ENCODE measurements around the gene RGL3.
"Not testable (repeated sequence)": the region's sequence is repeated elsewhere in the genome, so short reads cannot be mapped to it uniquely, and the experiment has no call there.

Gene RGL3

DNA sequence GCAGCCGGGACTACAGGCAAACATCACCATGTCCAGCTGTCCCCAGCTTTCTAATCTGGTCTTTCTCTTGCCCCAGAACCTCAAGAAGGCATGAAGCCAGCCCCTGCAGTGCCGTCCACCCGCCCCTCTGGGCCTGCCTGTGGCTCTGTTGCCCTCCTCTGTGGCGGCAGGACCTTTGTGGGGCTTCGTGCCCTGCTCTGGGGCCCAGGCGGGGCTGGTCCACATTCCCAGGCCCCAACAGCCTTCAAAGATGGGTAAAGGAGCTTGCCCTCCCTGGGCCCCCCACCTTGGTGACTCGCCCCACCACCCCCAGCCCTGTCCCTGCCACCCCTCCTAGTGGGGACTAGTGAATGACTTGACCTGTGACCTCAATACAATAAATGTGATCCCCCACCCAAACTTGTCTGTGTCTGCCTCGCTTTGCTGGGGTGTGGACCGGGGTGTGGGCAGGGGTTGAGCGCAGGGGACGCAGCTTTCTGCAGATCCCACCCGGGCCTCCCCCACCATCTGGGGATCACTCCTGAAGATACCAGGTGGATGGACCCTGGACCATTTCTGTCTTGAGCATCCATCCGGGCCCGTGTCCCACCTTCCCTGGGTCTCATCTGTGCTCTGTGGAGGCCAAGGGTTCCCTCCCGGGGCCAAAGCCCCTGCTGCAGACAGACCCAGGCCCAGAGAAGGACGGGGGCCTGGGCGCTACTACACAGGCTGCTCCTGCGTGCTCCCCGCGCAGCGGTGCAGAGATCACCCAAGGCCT, 31.6 kb upstream of the RGL3 start:
- in situ Hi-C loops (cut with HindIII; ENCODE audit: low sequenced_read_pairs) = no loop called here

DNA sequence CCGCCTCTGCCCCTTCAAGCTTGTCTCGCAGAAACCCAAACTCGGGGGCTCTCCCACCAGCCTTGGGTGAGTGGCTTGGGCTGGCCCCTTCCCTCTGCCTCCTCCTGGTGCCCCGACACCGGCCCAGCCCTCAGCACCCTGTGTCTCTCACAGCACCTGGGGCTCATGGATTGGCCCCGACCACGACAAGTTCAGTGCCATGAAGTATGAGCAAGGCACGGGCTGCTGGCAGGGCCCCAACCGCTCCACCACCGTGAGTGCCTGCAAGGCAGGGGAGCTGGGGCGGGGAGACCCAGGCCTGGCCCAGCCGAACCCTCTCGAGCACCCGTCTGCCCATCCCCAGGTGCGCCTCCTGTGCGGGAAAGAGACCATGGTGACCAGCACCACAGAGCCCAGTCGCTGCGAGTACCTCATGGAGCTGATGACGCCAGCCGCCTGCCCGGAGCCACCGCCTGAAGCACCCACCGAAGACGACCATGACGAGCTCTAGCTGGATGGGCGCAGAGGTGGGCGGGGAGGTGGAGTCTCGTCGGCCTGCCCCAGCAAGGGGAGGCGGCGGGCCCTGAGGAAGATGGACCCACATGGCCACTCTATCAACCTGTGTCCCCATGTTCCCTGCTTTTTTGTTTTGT, 29.9 kb upstream of the RGL3 start:
- in situ Hi-C loops (cut with HindIII; ENCODE audit: low sequenced_read_pairs) = no loop called here

DNA sequence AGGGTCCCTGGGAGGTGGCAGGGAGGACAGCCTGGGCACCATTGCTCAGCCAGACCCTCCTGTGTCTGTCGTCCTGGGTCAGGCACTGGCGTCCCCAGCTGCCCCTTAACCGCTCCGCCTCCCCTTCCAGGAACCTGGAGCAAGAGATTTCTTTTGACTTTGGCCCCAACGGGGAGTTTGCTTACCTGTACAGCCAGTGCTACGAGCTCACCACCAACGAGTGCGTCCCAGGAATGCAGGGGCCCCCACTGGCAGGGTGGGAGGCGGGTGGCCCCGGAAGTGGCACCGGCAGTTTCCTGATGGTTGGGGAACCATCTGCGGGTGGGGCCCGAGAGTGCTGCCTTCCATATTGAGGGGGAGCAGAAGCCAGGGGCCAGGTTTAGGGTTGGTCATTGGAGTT, 29.3 kb upstream of the RGL3 start:
- in situ Hi-C loops (cut with HindIII; ENCODE audit: low sequenced_read_pairs) = no loop called here

DNA sequence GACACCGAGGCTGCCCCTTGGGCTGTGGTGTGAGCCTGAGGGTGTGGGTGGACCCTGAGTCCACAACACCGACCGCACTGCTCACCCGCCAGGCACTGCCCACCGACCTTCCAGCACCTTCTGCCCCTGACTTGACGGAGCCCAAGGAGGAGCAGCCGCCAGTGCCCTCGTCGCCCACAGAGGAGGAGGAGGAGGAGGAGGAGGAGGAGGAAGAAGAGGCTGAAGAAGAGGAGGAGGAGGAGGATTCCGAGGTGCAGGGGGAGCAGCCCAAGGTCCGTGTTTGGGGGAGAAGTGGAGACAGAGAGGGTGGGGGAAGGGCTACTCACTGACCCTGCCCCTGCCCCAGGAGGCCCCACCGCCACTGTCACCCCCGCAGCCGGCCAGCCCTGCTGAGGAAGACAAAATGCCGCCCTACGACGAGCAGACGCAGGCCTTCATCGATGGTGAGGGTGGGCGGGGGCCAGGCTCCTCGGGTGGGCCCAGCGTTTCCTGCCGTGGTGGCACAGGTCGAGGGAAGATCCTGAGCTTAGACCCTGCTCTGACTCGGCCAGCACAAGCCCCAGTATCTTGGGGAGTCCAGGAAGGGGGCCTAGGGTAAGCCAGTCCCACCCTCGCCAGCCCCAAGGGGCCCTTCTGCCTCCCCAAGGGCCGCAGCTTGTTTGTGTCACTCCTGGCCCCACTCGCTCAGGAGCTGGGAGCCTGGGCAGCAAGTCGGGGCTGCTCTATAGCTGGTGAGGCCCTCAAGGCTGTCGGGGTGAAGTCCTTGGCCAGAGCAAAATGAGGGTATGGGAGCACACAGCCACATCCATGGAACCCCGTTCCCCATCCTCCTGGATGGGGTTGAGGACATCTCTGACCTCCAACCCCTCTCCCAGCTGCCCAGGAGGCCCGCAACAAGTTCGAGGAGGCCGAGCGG, 28.5 kb upstream of the RGL3 start:
- in situ Hi-C loops (cut with HindIII; ENCODE audit: low sequenced_read_pairs) = no loop called here

DNA sequence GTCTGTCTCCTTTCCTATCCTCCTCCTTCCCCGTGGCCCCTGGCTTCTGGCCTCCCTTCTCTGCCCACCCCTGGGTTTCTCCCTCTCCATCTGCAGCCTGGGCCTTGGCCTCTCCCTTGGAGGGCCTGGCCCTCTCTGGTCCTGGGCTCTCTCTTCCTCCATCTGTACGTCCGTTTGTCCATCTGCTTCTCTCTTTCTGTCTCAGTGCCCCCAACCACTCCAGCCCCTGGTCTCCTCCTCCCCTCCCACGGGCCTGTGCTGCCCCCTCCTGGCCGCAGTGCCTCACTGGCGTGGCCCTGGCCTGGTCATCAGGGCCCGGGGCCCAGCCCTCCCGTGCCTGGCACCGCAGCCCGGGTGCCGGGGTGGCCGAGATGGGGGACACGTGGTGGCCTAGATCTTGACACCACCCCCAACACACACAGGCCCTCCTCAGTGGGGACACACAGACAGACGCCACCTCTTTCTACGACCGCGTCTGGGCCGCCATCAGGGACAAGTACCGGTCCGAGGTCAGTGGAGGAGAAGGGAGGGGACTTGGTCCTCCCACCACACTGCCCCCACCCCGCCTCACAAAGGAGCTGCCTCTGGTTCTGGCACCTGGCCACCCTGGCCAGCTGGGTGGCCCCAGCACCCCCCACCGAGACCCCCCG, 27.7 kb upstream of the RGL3 start:
- in situ Hi-C loops (cut with HindIII; ENCODE audit: low sequenced_read_pairs) = no loop called here

DNA sequence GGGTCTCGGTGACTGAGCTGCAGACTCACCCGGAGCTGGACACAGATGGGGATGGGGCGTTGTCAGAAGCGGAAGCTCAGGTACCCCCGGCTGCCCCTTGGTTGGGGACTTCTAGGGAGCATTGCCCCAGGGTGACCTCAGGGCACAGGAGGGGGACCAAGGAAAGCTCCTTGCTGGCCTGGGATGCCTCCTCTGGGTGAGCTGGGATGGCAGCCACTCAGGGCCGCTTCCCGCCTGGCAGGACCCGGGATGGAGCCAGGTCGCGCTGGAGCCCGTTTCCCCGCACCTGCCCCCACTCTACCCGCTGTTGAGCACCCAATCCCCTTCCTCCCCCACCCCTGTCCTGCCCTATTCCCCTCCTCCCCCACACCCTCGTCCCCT, 27.1 kb upstream of the RGL3 start:
- in situ Hi-C loops (cut with HindIII; ENCODE audit: low sequenced_read_pairs) = no loop called here

DNA sequence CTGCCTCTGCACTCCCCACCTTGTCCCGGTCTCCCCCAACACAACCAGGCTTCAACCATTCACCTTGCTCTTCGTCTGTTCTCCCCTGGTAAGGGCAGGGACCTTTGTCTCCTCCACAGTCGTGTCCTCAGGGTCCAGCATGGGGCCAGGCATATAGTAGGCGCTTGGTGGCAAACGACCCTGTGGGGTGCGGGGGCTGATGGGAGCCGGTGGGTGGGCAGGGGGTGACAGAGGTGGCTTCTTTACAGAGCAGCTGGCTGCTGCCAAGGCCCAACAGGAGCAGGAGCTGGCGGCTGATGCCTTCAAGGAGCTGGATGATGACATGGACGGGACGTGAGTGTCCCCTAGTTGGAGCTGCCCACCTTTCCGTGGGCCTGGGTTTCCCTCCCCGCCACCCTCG, 26.0 kb upstream of the RGL3 start:
- in situ Hi-C loops (cut with HindIII; ENCODE audit: low sequenced_read_pairs) = no loop called here

DNA sequence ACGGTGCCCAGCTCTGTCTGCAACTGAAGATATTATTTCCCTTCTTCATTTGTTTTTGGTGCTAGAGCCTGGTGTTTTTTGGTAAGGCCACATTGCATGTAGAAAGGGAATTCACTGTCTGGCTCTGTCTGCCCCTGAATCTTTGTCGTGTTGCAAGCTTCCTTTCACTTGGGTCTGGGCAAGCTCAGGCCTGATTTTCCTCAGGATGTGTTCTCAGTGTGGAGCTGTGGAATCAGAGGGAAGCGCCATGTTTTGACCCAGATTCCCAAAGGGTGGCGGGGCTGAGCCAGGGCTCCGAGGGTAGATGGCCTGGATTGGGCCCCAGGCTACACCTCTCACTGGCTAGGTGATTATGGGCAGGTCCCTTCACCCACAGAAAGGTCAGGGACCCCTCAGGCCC, 24.9 kb upstream of the RGL3 start:
- in situ Hi-C loops (cut with HindIII; ENCODE audit: low sequenced_read_pairs) = no loop called here

DNA sequence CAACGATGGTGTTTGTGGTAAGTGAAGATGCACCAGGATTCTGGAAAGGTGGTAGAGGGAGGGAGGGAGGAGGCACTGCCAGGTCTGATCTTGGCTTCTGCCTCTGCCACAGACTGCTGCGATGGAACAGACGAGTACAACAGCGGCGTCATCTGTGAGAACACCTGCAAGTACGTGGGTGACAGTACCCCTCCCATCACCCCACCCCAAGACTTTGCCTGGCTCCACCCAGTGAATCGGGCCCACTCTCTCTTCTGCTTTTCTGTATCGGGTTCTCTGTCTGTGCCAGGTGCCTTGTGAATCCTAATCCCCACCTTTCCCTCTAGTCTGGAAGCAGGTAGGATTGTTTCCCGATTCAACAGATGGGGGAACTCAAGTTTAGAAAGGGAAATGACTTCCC, 18.8 kb upstream of the RGL3 start:
- in situ Hi-C loops (cut with HindIII; ENCODE audit: low sequenced_read_pairs) = no loop called here

DNA sequence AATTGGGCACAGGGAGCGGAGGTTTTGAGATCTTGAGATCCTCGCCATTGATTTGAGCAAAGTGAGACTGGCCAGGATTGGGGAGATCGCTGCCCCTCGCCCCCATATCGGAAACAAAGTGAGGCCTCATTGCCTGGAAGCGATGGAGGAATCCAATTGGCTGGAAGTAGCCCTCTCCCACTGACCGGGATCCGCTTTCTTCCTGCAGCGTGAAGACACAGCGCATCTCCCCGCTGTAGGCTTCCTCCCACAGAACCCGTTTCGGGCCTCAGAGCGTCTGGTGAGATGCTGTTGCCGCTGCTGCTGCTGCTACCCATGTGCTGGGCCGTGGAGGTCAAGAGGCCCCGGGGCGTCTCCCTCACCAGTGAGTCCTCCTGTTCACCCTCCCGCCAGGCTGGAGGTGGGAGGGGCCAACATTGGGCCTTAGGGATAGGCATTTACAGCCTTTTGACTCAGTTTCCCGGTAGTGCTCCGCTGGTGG, 16.8 kb upstream of the RGL3 start:
- in situ Hi-C loops (cut with HindIII; ENCODE audit: low sequenced_read_pairs) = no loop called here

DNA sequence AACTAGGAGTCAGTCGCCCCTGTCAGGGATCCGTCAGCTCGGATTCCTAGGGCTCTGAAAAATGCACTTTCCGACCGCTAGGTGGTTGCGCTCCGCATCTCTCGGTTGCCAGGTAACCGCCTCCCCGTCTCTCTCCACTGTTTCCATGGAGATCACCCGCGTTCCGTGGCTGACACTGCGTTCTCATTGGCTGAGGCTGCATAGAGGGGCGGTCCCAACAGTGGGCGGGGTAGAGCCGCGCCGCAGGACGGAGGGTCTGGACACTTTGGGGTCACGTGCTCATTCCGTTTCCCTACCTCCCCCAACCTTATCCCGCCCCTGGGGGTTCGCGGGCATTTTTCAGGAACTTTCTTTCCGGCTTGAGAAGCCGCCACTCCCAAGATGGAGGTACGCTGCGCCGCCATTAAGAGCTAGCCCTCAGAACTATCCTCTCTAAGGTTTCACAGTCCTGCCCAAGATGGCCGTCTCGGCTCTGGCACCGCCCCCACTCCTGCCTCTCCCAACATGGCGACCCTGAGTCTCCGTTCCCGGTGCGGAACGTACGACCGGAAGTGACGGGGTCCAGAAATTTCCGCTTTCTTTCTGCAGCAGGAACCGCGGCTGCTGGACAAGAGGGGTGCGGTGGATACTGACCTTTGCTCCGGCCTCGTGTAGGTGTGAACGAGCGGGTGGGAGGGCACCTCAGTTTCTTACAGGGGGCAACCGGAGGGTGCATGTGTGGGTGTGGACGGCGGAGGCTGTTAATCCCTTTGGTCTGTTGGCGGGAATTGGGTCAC, 16.1 kb upstream of the RGL3 start, which contains the start of the genes ODAD3 and PRKCSH:
TSS of gene ODAD3 (minus strand) at position 65 of the 776 bp plus-strand sequence. CDS start 105 bp downstream, outside the sequence.
TSS of gene PRKCSH (plus strand) at position 579 of the 776 bp plus-strand sequence. CDS start 483 bp downstream, outside the sequence.
- in situ Hi-C loops (cut with HindIII; ENCODE audit: low sequenced_read_pairs) = no loop called here

DNA sequence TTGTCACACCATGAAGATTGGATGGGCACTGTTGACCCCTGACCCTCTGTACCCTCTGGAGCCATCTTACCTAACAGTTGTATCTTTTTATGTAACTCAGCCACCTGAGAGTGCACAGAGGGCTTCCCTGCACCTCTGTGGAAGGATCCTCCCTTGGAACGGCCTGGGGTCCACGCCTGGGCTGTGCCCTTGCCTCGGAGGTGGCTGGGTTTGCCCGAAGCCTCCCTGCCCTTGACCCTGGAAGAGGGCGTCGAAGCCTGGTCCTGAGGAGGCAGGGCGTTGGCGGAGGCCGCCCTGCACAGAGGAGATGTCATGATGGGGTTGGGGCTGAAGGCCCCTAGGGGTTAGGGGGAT, 15.6 kb upstream of the RGL3 start:
- in situ Hi-C loops (cut with HindIII; ENCODE audit: low sequenced_read_pairs) = no loop called here

DNA sequence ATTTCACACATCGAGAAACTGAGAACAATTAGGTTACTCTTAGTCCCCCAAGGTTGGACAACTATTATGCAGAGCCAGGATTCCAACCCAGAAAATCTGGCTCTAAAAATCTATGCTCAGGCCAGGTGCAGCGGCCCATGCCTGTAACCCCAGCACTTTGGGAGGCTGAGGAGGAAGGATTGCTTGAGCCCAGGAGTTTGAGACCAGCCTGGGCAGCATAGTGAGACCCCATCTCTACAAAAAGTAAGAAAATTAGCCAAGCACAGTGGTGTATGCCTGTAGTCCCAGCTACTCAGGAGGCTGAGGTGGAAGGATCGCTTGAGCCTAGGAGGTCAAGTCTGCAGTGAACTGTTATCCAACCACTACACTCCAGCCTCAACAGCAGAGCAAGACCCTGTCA, 14.4 kb upstream of the RGL3 start:
- in situ Hi-C loops (cut with HindIII; ENCODE audit: low sequenced_read_pairs) = not testable (repeated sequence)

DNA sequence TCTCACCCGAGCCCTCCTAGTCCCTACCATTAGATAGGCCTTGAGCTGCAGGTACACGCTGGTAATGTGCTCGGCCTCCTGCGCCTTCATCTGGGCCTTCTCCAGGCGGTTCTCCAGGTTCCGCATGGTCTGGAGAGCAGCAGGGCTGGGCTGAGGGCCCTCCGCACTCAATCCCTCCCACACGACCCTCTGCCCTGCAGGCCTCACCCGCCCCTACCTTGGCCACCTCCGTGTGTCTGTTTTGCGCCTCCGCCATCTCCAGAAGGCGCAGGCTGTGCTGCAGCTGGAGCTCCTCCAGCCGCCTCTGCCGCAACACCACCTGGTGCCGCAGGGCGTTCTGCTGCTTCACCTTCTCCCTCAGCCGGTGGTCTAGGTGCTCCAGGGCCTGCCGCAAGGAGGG, 7.5 kb upstream of the RGL3 start:
- in situ Hi-C loops (cut with HindIII; ENCODE audit: low sequenced_read_pairs) = no loop called here

DNA sequence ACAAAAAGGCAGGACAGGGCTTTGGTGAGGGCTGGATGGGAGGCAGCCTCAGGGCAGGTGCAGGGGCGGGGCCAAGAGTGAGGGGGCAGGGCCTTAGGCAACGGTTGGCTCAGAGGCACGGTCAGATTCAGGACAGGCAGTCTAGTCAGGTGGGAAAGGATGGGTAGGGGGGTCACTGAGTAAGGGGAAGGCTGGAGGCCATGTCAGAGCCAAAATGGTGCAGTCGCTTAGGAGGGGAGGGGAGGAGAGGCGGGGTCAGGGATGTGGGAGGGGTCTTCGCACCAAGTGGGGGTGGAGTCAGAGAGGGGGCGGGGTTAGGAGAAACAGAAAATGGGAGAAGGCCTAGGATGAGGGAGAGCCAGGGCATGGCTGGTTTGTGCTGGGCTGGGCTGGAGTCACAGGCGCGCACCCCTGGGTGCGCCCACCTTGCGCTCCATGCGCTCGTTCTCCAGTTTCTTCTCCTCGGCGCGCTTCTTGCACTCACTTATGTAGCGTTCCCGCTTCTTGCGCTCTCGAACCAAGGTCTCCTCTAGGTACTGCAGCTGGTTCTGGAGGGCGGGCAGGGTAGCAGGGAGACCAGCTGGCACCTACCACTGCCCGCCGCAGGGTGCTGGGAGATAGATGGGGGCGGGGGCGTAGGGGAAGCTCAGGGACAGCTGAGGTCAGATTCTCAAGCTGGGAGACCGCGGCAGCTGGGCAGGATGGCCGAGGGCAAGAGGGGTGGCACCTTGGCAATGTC, 6.8 kb upstream of the RGL3 start:
- in situ Hi-C loops (cut with HindIII; ENCODE audit: low sequenced_read_pairs) = no loop called here

DNA sequence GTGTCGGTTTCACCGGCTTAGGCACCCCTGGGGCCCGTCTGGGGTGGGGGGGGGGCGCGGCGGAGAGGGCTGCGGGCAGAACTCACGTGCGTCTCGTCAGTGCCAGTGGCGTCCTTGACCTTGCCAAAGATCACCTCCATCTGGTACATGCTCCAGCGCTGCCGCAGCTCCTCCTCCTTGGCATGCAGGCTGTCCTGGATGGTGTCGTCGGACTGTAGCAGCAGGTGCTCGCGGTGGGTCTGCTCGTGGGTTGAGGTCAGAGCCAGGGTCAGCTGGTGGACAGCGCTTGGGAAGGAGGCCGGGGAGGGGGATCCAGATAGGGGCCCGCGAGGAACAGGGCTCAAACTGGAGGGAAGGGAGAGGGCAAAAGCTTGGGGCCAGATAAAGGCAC, 4.7 kb upstream of the RGL3 start:
- in situ Hi-C loops (cut with HindIII; ENCODE audit: low sequenced_read_pairs) = no loop called here

DNA sequence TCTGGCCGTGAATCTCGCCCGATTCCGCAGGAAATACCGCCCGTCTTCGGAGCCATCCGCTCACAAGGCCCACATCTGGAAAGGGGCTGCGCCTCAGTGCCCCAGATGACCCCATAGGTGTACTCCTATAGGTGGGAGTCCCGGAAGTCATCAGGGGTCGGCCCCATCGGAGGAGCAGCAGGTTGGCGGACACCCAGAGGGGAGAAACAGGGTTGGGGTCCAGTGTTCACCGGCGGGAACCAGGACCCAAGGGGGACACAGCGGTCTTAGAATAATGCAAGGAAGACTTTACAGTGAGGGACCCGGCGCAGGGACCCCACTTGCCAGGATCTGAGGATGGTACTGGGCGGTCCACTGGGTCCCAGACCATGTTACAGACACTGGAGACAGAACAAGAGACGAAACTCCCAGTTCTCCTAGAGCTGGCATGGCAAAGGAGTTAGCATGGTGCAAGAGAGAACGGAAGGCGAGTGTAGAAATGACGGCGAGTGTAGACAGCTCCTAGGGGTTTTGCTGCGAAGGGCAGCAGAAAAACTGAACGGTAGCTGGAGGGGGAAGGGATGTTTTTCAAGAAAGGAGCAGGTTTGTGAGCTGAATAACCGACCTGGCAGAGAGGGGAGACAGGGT, 4.2 kb upstream of the RGL3 start:
- in situ Hi-C loops (cut with HindIII; ENCODE audit: low sequenced_read_pairs) = no loop called here

DNA sequence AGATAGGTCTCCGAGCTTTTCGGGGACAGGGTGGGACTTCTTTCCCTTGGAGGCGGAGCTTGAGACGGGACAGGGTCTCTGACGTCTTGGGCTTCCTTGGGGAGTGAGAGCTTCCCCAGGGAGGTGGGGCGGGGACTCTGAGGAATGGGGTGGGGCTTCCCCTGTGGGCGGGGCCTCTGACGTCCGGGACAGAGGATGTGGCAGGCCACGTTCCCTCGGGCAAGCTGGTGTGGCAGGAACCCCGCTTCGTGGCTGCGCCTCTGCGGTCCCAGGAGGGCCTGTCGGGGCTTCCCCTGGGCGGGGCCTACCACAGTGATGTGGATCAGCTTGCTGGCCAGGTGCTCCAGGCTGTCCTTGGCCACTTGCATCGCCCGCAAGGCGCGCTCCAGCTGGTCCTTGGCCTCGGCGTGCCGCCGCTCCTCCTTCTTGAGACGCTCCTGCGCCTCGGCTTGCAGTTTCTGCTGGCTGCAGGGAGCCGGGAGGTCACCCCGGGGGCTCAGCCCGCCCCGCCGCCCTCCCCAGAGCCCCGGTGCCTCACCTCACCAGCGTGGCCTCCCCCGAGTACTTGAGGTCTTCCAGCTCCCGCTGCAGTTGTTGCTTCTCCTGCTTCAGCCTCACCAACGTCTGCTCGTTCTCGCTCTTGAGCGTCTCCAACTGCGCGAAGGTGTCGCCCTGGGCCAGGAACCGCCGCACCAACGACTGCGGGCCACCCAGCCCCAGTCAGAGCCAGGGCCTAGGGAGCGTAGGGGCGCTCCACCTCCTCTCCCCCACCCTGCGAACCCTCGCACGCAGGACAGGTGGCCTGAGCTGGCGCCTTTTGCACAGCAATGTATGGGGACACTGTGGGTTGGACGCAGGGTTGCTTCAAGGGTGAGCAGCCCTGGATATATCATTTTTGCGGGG, 3.3 kb upstream of the RGL3 start:
- in situ Hi-C loops (cut with HindIII; ENCODE audit: low sequenced_read_pairs) = no loop called here
